BLaER1 treated with 17β-estradiol and CSF1 and Interleukin-3, amounts not matched to agents 10 nM and 100 nM (cell line): ENCODE measurements around the gene RNF224.
"Not testable (repeated sequence)": the region's sequence is repeated elsewhere in the genome, so short reads cannot be mapped to it uniquely, and the experiment has no call there.

Experiments
- H3K27ac ChIP-seq, 11 experiments: shearing (Covaris generic); formaldehyde crosslinking; 2 replicates each; pipeline ENCODE4 v1.8.1; 2022
- H3K27me3 ChIP-seq, 11 experiments: shearing (Covaris generic); formaldehyde crosslinking; 2 replicates each; pipeline ENCODE4 v1.8.1; 2022
- H3K36me3 ChIP-seq, 11 experiments: shearing (Covaris generic); formaldehyde crosslinking; 2 replicates each; pipeline ENCODE4 v1.8.1; 2022
- H3K4me1 ChIP-seq, 10 experiments: shearing (Covaris generic); formaldehyde crosslinking; 2 replicates each; pipeline ENCODE4 v1.8.1; 2022
- H3K4me2 ChIP-seq, 11 experiments: shearing (Covaris generic); formaldehyde crosslinking; 2 replicates each; pipeline ENCODE4 v1.8.1; 2022
- H3K4me3 ChIP-seq, 10 experiments: shearing (Covaris generic); formaldehyde crosslinking; 2 replicates each; pipeline ENCODE4 v1.8.1; 2022
- H3K9ac ChIP-seq, 11 experiments: shearing (Covaris generic); formaldehyde crosslinking; 2 replicates each; pipeline ENCODE4 v1.8.1; 2022
- H3K9me3 ChIP-seq, 11 experiments: shearing (Covaris generic); formaldehyde crosslinking; replicated peaks in 1 of 11; 2 replicates each; pipeline ENCODE4 v1.8.1; 2022
- H4K20me1 ChIP-seq, 11 experiments: shearing (Covaris generic); formaldehyde crosslinking; 2 replicates each; pipeline ENCODE4 v1.8.1; 2022
- Cebpa-rat ChIP-seq, 11 experiments: shearing (Covaris generic); IDR thresholded peaks; 2 replicates each; pipeline ENCODE4 v1.8.1; 2022

RNF224 gene

GRCh38 chr9:137240318-137240840 is 13.1 kb downstream of the RNF224 start:
- H3K9me3 ChIP-seq, result peaks cover 0 to 3% (median 0%) of the 10 kb centered on the region in 11 experiments; a peak in 1 of 22 replicates
- no peak for TF ChIP-seq Cebpa-rat (IDR thresholded peaks at IDR 0.05)
- peak overlapping the region; percentile 75 to 94 (median 90) for H3K27ac ChIP-seq

GRCh38 chr9:137240841-137241489 is 13.7 kb downstream of the RNF224 start, which contains the start of gene TUBB4B:
Gene TUBB4B (plus strand): TSS chr9:137241287. CDS start chr9:137241361, 74 bp downstream.
- Histone ChIP-seq H3K27me3 (no peaks in the 10 kb centered on the region), H3K36me3 (peaks cover 23 to 30% (median 27%) of the 10 kb centered on the region in 11 experiments), H3K4me2 (peak within 1 kb of the TSS; percentile 92 to 100 (median 97)), H4K20me1 (peaks cover 30 to 76% (median 67%) of the 10 kb centered on the region in 11 experiments), H3K27ac (peak within 1 kb of the TSS; percentile 80 to 98 (median 93)), H3K9me3 (peaks cover 0 to 3% (median 0%) of the 10 kb centered on the region in 11 experiments; a peak in 1 of 22 replicates), H3K9ac (peak within 1 kb of the TSS; percentile 86 to 97 (median 94)), H3K4me3 (peak within 1 kb of the TSS; percentile 83 to 99 (median 98)), H3K4me1 (peaks cover 66 to 82% (median 79%) of the 10 kb centered on the region in 10 experiments)
- no peak for TF ChIP-seq Cebpa-rat (IDR thresholded peaks at IDR 0.05)

More at GRCh38 chr9:137240318-137240840, 13.1 kb downstream of the RNF224 start:
- H4K20me1 ChIP-seq, result peaks cover 30 to 76% (median 71%) of the 10 kb centered on the region in 11 experiments
- peak overlapping the region; percentile 90 to 98 (median 95) for H3K4me2 ChIP-seq
- no peaks in the 10 kb centered on the region for H3K27me3 ChIP-seq
- peak overlapping the region; percentile 60 to 79 (median 68) for H3K4me3 ChIP-seq
- peak overlapping the region; percentile 83 to 93 (median 88) for H3K9ac ChIP-seq
- peaks cover 23 to 30% (median 27%) of the 10 kb centered on the region in 11 experiments for H3K36me3 ChIP-seq
- peaks cover 71 to 82% (median 79%) of the 10 kb centered on the region in 10 experiments for H3K4me1 ChIP-seq

- Histone ChIP-seq H4K20me1 (peaks cover 30 to 77% (median 66%) of the 10 kb centered on the region in 11 experiments), H3K9me3 (peaks cover 0 to 3% (median 0%) of the 10 kb centered on the region in 11 experiments; a peak in 1 of 22 replicates), H3K9ac (peak overlapping the region; percentile 86 to 97 (median 94)), H3K4me1 (peaks cover 60 to 82% (median 78%) of the 10 kb centered on the region in 10 experiments), H3K4me3 (peak overlapping the region; percentile 83 to 99 (median 98)), H3K36me3 (peaks cover 23 to 30% (median 27%) of the 10 kb centered on the region in 11 experiments), H3K27me3 (no peaks in the 10 kb centered on the region), H3K27ac (peak overlapping the region; percentile 80 to 98 (median 89)), H3K4me2 (peak overlapping the region; percentile 78 to 100 (median 97))
- no peak for TF ChIP-seq Cebpa-rat (IDR thresholded peaks at IDR 0.05)
Observed at GRCh38 chr9:137241490-137242268, 14.4 kb downstream of the RNF224 start.

- peaks cover 0 to 3% (median 0%) of the 10 kb centered on the region in 11 experiments; a peak in 1 of 22 replicates for H3K9me3 ChIP-seq
- H3K27me3 ChIP-seq, result no peaks in the 10 kb centered on the region
- H3K27ac ChIP-seq, result peak overlapping the region; percentile 44 to 98 (median 89); a peak in 21 of 22 replicates
- peak overlapping the region; percentile 78 to 100 (median 97) for H3K4me2 ChIP-seq
- TF ChIP-seq Cebpa-rat (IDR thresholded peaks at IDR 0.05), result no peak
- H3K4me3 ChIP-seq, result peak overlapping the region; percentile 83 to 99 (median 98)
- H3K36me3 ChIP-seq, result peaks cover 23 to 30% (median 27%) of the 10 kb centered on the region in 11 experiments
- H3K4me1 ChIP-seq, result peaks cover 51 to 82% (median 71%) of the 10 kb centered on the region in 10 experiments
- peak overlapping the region; percentile 86 to 97 (median 94) for H3K9ac ChIP-seq
- H4K20me1 ChIP-seq, result peaks cover 30 to 74% (median 61%) of the 10 kb centered on the region in 11 experiments
Observed at GRCh38 chr9:137242269-137243203, 15.2 kb downstream of the RNF224 start.

GRCh38 chr9:137243266-137243625 is 15.9 kb downstream of the RNF224 start:
- Histone ChIP-seq H3K4me3 (peak overlapping the region in 8 of 10 experiments; percentile 83 to 99 (median 98); a peak in 15 of 20 replicates), H3K9ac (peak overlapping the region; percentile 60 to 97 (median 94); a peak in 18 of 22 replicates), H3K4me1 (peaks cover 44 to 81% (median 67%) of the 10 kb centered on the region in 10 experiments), H4K20me1 (peaks cover 30 to 66% (median 54%) of the 10 kb centered on the region in 11 experiments), H3K36me3 (peaks cover 23 to 30% (median 27%) of the 10 kb centered on the region in 11 experiments), H3K4me2 (peak overlapping the region; percentile 78 to 100 (median 97))
- not testable (repeated sequence) for H3K9me3 ChIP-seq, H3K27me3 ChIP-seq, H3K27ac ChIP-seq

GRCh38 chr9:137243626-137244485 is 16.6 kb downstream of the RNF224 start:
- Histone ChIP-seq H3K36me3 (peaks cover 23 to 30% (median 27%) of the 10 kb centered on the region in 11 experiments), H3K27ac (0 out of 22 replicates have a peak overlapping the region, but pooled peaks of 2 of the 11 experiments have one; percentile 12 to 15), H3K9me3 (peaks cover 0 to 3% (median 0%) of the 10 kb centered on the region in 11 experiments; a peak in 1 of 22 replicates), H3K4me3 (peak overlapping the region in 8 of 10 experiments; percentile 32 to 99 (median 98); a peak in 14 of 20 replicates), H3K4me1 (peaks cover 38 to 75% (median 61%) of the 10 kb centered on the region in 10 experiments), H3K4me2 (peak overlapping the region; percentile 78 to 100 (median 97)), H3K27me3 (no peaks in the 10 kb centered on the region), H3K9ac (peak overlapping the region; percentile 8 to 97 (median 94); a peak in 19 of 22 replicates), H4K20me1 (peaks cover 30 to 60% (median 48%) of the 10 kb centered on the region in 11 experiments)
- TF ChIP-seq Cebpa-rat (IDR thresholded peaks at IDR 0.05), result no peak
